ENCODE data around the gene ANKS6. TPM values are rescaled to one million over a fixed set of nuclear protein-coding genes. Genes with fewer than 3 reads are reported as not detected.

ANKS6 gene
- total RNA-seq, 4 donors from 2014 or later, result 18.3 to 35.9 (median 29.3) TPM

DNA sequence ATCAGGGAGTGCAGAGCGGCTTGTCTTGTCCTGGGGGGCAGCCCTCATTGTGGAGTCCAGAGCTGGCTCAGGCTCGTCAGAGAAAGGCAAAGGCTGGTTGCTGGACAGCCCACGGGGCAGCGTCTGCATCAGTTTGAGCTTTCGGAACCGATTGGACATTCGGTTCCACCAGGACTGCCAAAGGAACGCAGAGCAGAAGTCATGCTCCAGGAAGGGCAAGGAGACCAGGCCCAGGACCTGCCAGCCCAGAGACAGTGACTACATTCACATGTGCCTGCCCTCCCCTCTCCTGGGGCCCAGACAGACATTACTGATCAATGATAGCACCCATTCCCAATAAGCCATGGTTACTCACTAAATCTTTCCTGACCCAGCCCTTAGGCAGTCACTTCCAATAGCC, 18.1 kb downstream of the ANKS6 start:
- no peaks in the 10 kb centered on the region for H3K9me3 ChIP-seq
- no peaks in the 10 kb centered on the region for H3K27me3 ChIP-seq
- WGBS, 2 donors (ENCODE audit: low coverage in 1 of 2), result 95% methylated on average over 8 of the region's 8 CpGs; no CpG with 5 or more reads in 1 of the 2 donors
- intact Hi-C loops (cut with DNase I; ENCODE audit: low total_unique reads), result loop anchor here (10.0 kb wide), 1 partner anchor 463 kb away; no protein-coding TSS in a partner anchor
- peaks cover 0 to 11% (median 5%) of the 10 kb centered on the region in 4 donors for H3K4me1 ChIP-seq
- in situ Hi-C loops (cut with MboI; ENCODE audit: low pct_ligation_motif_present in 1 of 4, low pct_unique_long_range_greater_than_20kb in 1 of 4, low sequenced_read_pairs in 3 of 4), result loop anchor here (10.0 to 25.0 kb wide), 3 partner anchors 453 to 466 kb away; no protein-coding TSS in a partner anchor
- no peak overlapping the region for H3K4me3 ChIP-seq
- no peak for DNase-seq
- TF ChIP-seq POLR2A (IDR thresholded peaks at IDR 0.05), result no peak
- TF ChIP-seq EP300 (IDR thresholded peaks at IDR 0.05; ENCODE audit: low read depth), result no peak
- TF ChIP-seq, protein P1, sequence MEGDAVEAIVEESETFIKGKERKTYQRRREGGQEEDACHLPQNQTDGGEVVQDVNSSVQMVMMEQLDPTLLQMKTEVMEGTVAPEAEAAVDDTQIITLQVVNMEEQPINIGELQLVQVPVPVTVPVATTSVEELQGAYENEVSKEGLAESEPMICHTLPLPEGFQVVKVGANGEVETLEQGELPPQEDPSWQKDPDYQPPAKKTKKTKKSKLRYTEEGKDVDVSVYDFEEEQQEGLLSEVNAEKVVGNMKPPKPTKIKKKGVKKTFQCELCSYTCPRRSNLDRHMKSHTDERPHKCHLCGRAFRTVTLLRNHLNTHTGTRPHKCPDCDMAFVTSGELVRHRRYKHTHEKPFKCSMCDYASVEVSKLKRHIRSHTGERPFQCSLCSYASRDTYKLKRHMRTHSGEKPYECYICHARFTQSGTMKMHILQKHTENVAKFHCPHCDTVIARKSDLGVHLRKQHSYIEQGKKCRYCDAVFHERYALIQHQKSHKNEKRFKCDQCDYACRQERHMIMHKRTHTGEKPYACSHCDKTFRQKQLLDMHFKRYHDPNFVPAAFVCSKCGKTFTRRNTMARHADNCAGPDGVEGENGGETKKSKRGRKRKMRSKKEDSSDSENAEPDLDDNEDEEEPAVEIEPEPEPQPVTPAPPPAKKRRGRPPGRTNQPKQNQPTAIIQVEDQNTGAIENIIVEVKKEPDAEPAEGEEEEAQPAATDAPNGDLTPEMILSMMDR (IDR thresholded peaks at IDR 0.05), result no peak
- no peak for TF ChIP-seq POLR2AphosphoS5 (IDR thresholded peaks at IDR 0.05)
- H3K27ac ChIP-seq, result no peak overlapping the region
- H3K36me3 ChIP-seq, result peaks cover 0 to 1% (median 0%) of the 10 kb centered on the region in 4 donors

DNA sequence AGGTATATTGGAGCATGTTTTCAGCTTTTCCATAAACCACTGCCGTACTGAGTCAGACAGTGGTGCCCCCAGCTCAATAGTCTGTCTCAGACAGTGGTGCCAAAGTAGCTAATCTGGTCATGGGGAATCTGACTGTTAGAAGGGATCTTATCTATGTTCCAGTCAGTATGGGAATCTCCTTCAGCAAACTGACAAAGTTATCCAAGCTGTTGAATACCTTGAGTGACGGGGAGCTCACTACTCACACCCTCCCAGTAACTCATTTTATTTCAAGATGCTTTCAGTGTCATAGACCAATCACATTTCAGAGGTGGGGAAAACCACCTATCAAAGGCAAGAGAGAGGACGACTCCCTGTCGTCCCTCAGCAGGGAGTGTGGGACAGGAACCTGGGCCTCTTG, 18.7 kb downstream of the ANKS6 start:
- in situ Hi-C loops (cut with MboI; ENCODE audit: low pct_ligation_motif_present in 1 of 4, low pct_unique_long_range_greater_than_20kb in 1 of 4, low sequenced_read_pairs in 3 of 4), result loop anchor here (10.0 to 25.0 kb wide), 3 partner anchors 453 to 465 kb away; no protein-coding TSS in a partner anchor
- H3K36me3 ChIP-seq, result peaks cover 0 to 5% (median under 1%) of the 10 kb centered on the region in 4 donors
- TF ChIP-seq EP300 (IDR thresholded peaks at IDR 0.05; ENCODE audit: low read depth) (no peak), POLR2A (IDR thresholded peaks at IDR 0.05) (no peak), POLR2AphosphoS5 (IDR thresholded peaks at IDR 0.05) (no peak)
- TF ChIP-seq, protein P1 (IDR thresholded peaks at IDR 0.05), result no peak
- 89 to 100% methylated on average over 1 to 4 of the region's 4 CpGs for WGBS, 2 donors (ENCODE audit: low coverage in 1 of 2)
- H3K9me3 ChIP-seq, result no peaks in the 10 kb centered on the region
- H3K27me3 ChIP-seq, result no peaks in the 10 kb centered on the region
- no peak overlapping the region for H3K4me3 ChIP-seq
- peaks cover 0 to 10% (median 5%) of the 10 kb centered on the region in 4 donors for H3K4me1 ChIP-seq
- no peak overlapping the region for H3K27ac ChIP-seq
- intact Hi-C loops (cut with DNase I; ENCODE audit: low total_unique reads), result loop anchor here (10.0 kb wide), 1 partner anchor 463 kb away; no protein-coding TSS in a partner anchor
- DNase-seq, result no peak

DNA sequence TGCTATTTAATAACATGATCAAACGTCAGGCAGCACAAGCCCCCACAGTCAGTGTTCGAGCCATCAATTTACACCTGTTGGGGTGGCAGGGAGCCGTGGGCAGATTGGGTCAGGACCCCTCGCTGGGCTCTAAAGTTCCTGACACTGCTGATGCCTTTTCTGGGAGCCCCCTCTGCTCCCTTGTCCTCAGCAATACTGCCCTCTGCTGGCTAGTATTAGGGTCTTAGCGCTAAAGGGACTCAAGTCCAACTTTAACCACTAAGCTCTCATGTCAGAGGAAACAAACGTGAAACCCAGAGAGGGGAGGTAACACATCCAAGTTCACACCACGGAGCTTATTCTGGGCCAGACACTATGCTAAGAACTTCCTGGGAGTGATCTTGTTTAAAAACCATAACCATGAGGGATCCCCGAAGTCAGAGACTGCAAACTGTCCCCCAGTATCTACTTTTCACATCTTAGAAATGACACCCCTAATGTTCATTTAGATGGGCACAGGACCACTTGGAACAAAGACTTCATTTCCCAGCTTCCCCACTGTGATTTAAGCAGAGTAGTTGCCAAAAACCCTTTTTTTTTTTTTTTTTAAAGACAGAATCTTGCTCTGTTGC, 20.4 kb downstream of the ANKS6 start:
- TF ChIP-seq POLR2AphosphoS5 (IDR thresholded peaks at IDR 0.05) (no peak), EP300 (IDR thresholded peaks at IDR 0.05; ENCODE audit: low read depth) (no peak)
- TF ChIP-seq, protein P1 (IDR thresholded peaks at IDR 0.05), result peak; percentile 32 to 56 (median 50)
- in situ Hi-C loops (cut with MboI; ENCODE audit: low pct_ligation_motif_present in 1 of 4, low pct_unique_long_range_greater_than_20kb in 1 of 4, low sequenced_read_pairs in 3 of 4) (loop anchor here (10.0 to 25.0 kb wide), 3 partner anchors 451 to 464 kb away; no protein-coding TSS in a partner anchor), intact Hi-C loops (cut with DNase I; ENCODE audit: low total_unique reads) (loop anchor here (10.0 kb wide), 1 partner anchor 461 kb away; no protein-coding TSS in a partner anchor)
- H3K27ac ChIP-seq, result no peak overlapping the region
- no peaks in the 10 kb centered on the region for H3K27me3 ChIP-seq
- WGBS, 2 donors (ENCODE audit: low coverage in 1 of 2), result 20 to 53% methylated on average over 1 to 8 of the region's 8 CpGs
- H3K4me3 ChIP-seq, result no peak overlapping the region
- H3K4me1 ChIP-seq, result no peaks in the 10 kb centered on the region
- no peak for DNase-seq
- no peaks in the 10 kb centered on the region for H3K9me3 ChIP-seq
- peaks cover 0 to 19% (median 9%) of the 10 kb centered on the region in 4 donors for H3K36me3 ChIP-seq

DNA sequence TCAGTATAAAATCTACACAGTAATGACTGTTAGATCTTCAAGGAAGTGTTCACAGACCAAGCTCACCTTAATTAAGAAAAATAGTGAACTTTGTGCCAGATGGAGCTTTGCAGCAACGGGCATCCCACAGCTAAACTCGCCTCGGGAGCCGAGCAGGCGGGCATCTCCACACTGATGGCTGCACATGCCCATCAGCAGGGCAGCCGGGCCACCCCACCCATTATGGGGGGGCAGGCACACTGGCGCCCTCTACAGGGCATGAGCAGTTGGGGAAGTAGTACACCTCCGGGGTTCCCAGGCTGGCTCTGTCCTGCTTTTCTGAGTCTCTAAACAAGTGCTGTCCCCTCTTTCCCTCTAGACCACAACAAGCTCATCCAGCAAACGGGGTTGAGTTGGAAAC, 21.6 kb downstream of the ANKS6 start:
- in situ Hi-C loops (cut with MboI; ENCODE audit: low pct_ligation_motif_present in 1 of 4, low pct_unique_long_range_greater_than_20kb in 1 of 4, low sequenced_read_pairs in 3 of 4) (loop anchor here (10.0 to 25.0 kb wide), 3 partner anchors 450 to 462 kb away; no protein-coding TSS in a partner anchor), intact Hi-C loops (cut with DNase I; ENCODE audit: low total_unique reads) (loop anchor here (10.0 kb wide), 1 partner anchor 460 kb away; no protein-coding TSS in a partner anchor)
- H3K36me3 ChIP-seq, result peaks cover 0 to 20% (median 10%) of the 10 kb centered on the region in 4 donors
- no peaks in the 10 kb centered on the region for H3K27me3 ChIP-seq
- H3K9me3 ChIP-seq, result no peaks in the 10 kb centered on the region
- H3K27ac ChIP-seq, result no peak overlapping the region
- TF ChIP-seq, protein P1 (IDR thresholded peaks at IDR 0.05), result peak in 4 of 5 experiments; percentile 24 to 36 (median 30)
- no peak for TF ChIP-seq POLR2A (IDR thresholded peaks at IDR 0.05)
- WGBS, 2 donors (ENCODE audit: low coverage in 1 of 2), result 85% methylated on average over 9 of the region's 9 CpGs; no CpG with 5 or more reads in 1 of the 2 donors
- no peaks in the 10 kb centered on the region for H3K4me1 ChIP-seq
- DNase-seq, result no peak
- H3K4me3 ChIP-seq, result no peak overlapping the region

Measured in transverse colon (tissue), 4 donors.